KOPT-K1 (cell line): ENCODE results near the gene TBC1D1.

ENCODE experiments used
- H3K27ac ChIP-seq: fragments of 200-600 bp; sonication (generic); 2 replicates; pipeline ENCODE4 v1.5.1; 2016; ENCODE audit warnings: antibody characterized with exemption, mild to moderate bottlenecking, low read depth, low read length; ENCODE audit not compliant: poor library complexity, severe bottlenecking
- H3K36me3 ChIP-seq: fragments of 200-600 bp; sonication (generic); 2 replicates; pipeline ENCODE4 v1.5.1; 2017; ENCODE audit warnings: antibody characterized with exemption, mild to moderate bottlenecking, low read length, moderate library complexity; ENCODE audit not compliant: insufficient read depth
- H3K9me3 ChIP-seq: fragments of 200-600 bp; sonication (generic); 2 replicates; pipeline ENCODE4 v1.5.1; 2017; ENCODE audit warnings: antibody characterized with exemption, low read length, mild to moderate bottlenecking; ENCODE audit not compliant: insufficient read depth, poor library complexity, severe bottlenecking

Gene TBC1D1

GRCh38 chr4:38078590-38079421 lies 187.9 kb downstream of the TBC1D1 start:
- H3K27ac ChIP-seq, result no peak overlapping the region
- H3K36me3 ChIP-seq, result peaks cover 70% of the 10 kb centered on the region
- H3K9me3 ChIP-seq, result no peaks in the 10 kb centered on the region

- Histone ChIP-seq H3K27ac (no peak overlapping the region), H3K9me3 (no peaks in the 10 kb centered on the region), H3K36me3 (peaks cover 73% of the 10 kb centered on the region)
Measured at GRCh38 chr4:38080061-38080974, 189.4 kb downstream of the TBC1D1 start.

- Histone ChIP-seq H3K27ac (no peak overlapping the region), H3K9me3 (no peaks in the 10 kb centered on the region), H3K36me3 (peaks cover 83% of the 10 kb centered on the region)
Measured at GRCh38 chr4:38082021-38082420, 191.1 kb downstream of the TBC1D1 start.

GRCh38 chr4:38082424-38083385 lies 191.8 kb downstream of the TBC1D1 start:
- Histone ChIP-seq H3K9me3 (no peaks in the 10 kb centered on the region), H3K36me3 (peaks cover 84% of the 10 kb centered on the region), H3K27ac (no peak overlapping the region)

GRCh38 chr4:38084877-38085711 lies 194.2 kb downstream of the TBC1D1 start:
- no peak overlapping the region for H3K27ac ChIP-seq
- H3K9me3 ChIP-seq, result no peaks in the 10 kb centered on the region
- H3K36me3 ChIP-seq, result peaks cover 66% of the 10 kb centered on the region

GRCh38 chr4:38085751-38086150 lies 194.9 kb downstream of the TBC1D1 start:
- H3K36me3 ChIP-seq, result peaks cover 67% of the 10 kb centered on the region
- H3K27ac ChIP-seq, result no peak overlapping the region
- no peaks in the 10 kb centered on the region for H3K9me3 ChIP-seq

- Histone ChIP-seq H3K36me3 (peaks cover 71% of the 10 kb centered on the region), H3K9me3 (no peaks in the 10 kb centered on the region), H3K27ac (no peak overlapping the region)
Measured at GRCh38 chr4:38086151-38086848, 195.4 kb downstream of the TBC1D1 start.

GRCh38 chr4:38086849-38087226 lies 196.0 kb downstream of the TBC1D1 start:
- no peaks in the 10 kb centered on the region for H3K9me3 ChIP-seq
- no peak overlapping the region for H3K27ac ChIP-seq
- peaks cover 71% of the 10 kb centered on the region for H3K36me3 ChIP-seq

GRCh38 chr4:38088321-38088720 lies 197.4 kb downstream of the TBC1D1 start:
- Histone ChIP-seq H3K9me3 (no peaks in the 10 kb centered on the region), H3K27ac (no peak overlapping the region), H3K36me3 (peaks cover 65% of the 10 kb centered on the region)

- H3K36me3 ChIP-seq, result peaks cover 56% of the 10 kb centered on the region
- H3K9me3 ChIP-seq, result no peaks in the 10 kb centered on the region
- H3K27ac ChIP-seq, result no peak overlapping the region
Measured at GRCh38 chr4:38089961-38090360, 199.1 kb downstream of the TBC1D1 start.

GRCh38 chr4:38090455-38091246 lies 199.8 kb downstream of the TBC1D1 start:
- no peak overlapping the region for H3K27ac ChIP-seq
- no peaks in the 10 kb centered on the region for H3K9me3 ChIP-seq
- H3K36me3 ChIP-seq, result peaks cover 53% of the 10 kb centered on the region

GRCh38 chr4:38091636-38092035 lies 200.8 kb downstream of the TBC1D1 start:
- Histone ChIP-seq H3K36me3 (peaks cover 53% of the 10 kb centered on the region), H3K27ac (no peak overlapping the region), H3K9me3 (no peaks in the 10 kb centered on the region)

GRCh38 chr4:38092701-38093100 lies 201.8 kb downstream of the TBC1D1 start:
- Histone ChIP-seq H3K9me3 (no peaks in the 10 kb centered on the region), H3K27ac (no peak overlapping the region)

More at GRCh38 chr4:38092701-38093100, 201.8 kb downstream of the TBC1D1 start:
- peaks cover 50% of the 10 kb centered on the region for H3K36me3 ChIP-seq
